ELF-1 (cell line): ENCODE data around the gene TRIM8.

ENCODE experiments used
- DNase-seq: peaks from one replicate; pipeline ENCODE4 v3.0.0-alpha.2; 2016; ENCODE audit warnings: low read depth, low spot score

TRIM8 gene

DNA sequence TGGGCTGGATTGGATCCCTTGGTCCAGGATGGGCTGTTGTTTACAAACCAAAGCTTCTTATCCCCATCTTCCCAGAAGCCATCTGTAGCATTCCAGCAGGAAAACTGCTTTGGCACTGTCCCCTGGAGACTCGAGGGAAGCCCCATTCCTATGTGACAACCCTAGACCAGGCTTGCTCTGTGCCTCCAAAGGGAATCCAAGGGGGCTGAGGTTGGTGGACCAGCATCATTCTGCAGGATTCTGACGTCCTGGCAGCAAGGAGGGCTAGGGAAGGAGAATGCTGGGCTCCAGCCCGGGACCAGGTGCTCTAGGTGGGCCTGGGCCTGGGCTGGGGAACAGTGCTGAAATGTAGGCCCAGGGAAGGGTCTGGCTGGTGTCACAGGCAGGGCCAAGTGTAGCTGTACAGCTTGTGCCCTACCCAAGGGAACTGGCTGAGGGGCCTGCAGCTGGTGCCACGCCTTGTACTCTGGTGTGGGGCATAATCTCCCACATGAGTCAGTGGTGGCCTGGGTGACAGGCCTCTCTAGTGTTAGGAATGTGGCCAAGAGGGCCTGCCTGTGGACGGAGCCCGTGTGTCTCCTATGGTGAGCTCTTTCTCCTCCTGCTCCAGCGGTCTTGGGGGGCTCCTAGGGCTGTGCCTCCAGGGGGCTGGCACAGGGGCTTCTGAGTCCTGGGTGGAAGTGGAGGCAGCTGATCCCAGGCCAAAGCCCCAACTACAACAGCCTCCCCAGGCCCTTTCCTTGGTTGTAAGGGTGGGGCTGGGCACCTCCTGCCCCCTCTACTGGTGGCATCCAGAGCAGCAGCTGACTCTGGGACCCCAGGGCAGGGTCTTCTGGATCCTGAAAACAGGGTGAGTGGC is 25.2 kb downstream of the TRIM8 start:
- peak; percentile 70 for DNase-seq

DNA sequence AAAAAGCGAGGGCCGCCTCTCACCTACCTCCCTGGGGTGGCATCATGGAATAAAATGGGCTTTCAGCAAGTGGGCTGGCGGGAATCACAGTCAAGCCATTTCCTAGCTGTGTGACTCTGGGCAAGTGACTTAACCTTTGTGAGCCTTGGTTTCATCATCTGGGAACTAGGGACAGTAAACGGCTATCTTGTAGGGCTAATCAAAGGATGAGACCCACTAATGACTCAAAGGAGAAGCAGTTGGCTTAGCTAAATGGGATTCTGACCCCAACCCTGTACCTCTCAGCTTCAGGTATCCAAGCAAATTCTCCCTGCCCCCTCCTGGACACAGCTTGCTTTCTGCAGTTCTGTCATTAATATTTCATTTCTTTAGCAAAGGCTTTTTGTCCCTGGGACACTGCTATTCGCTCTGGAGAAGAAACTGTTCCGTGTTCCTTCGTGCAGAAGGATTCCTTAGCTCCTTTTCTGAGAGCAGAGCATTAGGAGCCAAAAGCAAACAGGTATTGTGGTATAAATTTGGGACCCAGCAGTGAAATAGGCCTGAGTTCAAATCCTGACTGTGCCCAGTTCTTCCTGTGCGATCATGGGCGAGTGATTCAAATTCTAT is 25.9 kb downstream of the TRIM8 start:
- DNase-seq: no peak

DNA sequence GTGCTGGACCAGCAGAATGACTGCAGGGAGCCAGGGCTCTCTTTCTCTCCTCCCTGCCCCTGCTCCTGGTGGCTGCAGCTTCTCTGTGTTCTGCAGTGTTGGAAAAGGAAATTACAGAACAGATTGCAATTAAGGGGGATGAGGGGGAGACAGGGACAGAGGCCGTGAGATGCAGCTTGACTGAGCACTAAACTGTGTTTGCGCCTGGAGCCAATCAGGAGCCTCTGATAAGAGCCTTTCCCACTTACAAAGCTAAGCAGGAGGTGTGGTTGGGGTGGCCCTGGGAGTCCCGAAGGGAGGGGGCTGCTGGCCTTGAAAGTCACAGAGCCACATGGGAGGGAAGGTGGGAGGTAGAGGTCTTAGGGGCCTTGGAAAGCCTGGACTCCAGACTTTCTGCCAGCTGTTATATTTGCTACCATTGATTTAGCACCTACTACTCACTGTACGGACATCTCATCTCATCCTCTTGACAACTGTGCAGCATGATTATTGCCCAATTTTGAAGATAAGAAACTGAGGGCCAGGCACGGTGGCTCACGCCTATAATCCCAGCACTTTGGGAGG is 26.7 kb downstream of the TRIM8 start:
- no peak for DNase-seq

DNA sequence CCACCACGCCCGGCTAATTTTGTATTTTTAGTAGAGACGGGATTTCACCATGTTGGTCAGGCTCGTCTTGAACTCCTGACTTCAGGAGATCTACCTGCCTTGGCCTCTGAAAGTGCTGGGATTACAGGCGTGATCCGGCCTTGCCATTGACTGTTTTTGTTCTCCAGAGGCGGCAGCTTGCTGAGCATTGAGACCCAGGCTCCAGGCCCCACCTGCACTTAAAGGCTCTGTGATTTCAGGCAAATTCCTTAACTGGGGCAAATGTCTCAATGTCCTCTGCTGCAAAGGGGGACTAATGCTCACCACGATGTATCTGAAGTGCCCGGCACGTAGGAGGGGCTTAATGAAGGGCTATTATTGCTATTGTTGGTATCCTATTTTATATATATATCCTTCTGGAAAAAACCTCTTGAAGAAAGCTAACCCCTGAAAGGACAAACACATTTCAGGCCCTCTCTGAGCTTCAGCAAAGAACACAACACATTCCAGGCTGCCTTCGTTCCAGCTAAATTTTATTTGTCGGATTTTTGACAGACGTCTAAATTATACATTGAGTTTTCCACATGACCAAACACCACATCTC is 29.0 kb downstream of the TRIM8 start:
- no peak for DNase-seq

DNA sequence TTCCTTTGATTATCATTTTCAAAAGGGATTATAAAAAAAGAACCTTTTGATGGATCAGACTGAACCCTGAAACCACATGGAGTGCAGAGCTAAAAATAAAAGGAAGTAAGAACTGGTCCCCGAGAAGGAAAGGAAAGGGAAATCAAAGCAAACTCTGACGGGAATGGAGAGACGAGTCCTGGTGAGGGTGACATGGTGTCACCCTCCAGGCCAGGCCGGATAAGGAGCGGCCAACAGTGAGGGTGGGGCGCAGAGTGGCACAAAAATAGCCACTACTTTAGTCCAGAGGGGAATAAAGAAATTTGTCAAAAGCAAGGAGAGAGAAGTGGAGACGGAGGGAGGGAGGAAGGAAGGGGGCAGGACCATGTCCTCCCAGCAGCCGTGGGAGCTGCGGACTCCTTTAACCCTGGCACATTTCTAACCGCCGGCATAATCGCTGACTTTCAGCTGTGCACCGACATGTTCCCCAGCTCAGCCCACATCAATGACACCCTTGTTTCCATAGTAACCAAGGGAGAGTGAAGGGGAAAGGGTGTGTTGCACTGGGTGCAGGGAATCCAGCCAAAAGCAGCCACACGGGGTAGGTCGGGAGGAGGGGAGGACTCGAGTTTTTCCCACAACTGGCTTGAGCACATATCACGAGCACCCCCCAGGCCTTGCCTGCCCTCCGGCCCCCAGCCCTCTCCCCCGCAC is 29.7 kb downstream of the TRIM8 start:
- no peak for DNase-seq

DNA sequence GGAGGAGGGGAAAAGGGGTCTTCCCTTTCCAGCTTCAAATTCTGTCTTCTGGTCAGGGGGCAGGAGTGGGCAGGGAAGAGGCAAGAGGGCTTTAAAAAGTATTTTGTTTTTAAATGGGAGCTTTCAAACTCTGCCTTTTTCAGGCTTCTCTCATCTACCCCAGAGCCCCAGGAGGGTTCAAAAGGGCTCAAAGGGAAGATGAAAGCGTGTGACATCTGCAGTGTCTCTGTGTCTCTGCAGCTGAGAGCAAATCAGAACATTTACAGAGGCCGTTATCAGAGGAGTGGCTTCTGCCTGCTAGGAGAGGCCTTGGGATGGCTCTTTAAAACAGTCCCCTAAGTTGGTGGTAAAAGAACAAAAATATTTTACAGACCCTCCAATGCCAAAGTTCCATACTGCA is 30.3 kb downstream of the TRIM8 start:
- no peak for DNase-seq

DNA sequence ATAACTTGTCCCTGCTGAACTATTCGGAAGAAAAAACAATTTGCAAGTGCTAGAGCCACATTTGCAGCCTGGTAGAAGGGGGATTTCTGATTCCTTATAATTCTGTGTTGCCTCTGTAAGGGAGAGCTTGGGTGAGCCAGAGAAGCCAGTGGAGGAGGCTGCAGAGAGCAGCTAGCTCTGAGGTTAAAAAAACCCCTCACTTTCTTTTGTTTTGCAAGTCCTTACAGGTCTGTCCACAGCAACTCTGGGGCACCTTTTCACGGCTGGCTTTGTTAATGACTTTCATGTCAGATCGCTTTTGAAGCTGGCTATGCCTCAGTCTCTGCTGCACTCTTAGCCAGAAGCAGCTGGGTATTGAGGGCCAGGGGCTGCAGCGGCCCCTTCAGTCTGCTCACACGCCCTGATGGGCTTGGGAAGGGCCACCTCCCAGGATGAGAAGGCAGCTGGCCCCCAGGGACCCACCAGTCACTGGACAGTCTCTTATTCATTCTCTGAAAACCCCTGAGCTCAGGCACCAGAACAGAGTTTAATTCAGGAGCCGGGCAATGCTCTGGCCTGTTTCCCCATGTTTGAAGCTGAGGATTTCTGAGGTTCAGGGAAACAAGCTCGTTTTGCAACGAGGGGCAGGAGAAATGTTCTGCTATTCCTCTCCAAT is 30.9 kb downstream of the TRIM8 start:
- DNase-seq: no peak

DNA sequence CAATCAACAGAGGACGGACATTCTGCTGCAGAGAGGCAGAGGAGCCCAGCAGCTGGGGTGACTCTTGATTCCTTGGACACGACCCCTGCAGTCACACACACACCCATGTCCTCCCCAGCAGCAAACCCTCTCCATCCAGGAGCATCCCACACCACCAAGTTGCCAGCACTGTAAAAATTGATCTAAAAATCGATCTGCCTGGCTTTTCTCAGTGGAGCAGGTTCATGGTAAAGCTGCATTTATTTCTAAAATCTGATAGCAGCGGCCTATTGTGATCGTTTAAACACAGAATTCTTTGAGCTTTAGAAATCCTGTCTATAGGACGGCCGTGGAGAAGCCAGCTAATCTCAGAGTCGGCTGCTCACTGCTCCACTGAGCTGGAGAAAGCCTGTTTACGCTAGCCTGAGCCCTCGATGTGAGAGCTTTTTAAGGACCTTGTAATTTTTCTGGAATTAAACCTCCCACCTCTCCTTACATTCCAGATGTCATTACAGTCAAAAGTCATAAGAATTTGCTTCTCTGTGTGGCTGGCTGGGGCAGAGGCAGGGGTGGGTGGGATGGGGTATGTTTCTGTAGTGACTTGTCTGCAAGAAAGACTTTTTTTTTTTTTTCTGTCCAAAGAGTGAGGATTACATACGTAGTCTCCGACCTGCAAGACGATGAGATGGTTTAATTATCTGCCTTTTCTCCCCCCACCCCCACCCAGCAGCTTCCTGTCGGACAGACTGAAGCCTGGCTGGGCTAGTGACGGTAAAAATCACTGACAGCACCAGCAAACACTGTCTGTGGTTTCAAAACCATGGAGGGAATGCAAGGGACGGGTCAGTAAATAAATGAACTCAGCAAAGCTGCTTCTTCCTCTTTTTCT is 31.6 kb downstream of the TRIM8 start:
- DNase-seq: no peak

DNA sequence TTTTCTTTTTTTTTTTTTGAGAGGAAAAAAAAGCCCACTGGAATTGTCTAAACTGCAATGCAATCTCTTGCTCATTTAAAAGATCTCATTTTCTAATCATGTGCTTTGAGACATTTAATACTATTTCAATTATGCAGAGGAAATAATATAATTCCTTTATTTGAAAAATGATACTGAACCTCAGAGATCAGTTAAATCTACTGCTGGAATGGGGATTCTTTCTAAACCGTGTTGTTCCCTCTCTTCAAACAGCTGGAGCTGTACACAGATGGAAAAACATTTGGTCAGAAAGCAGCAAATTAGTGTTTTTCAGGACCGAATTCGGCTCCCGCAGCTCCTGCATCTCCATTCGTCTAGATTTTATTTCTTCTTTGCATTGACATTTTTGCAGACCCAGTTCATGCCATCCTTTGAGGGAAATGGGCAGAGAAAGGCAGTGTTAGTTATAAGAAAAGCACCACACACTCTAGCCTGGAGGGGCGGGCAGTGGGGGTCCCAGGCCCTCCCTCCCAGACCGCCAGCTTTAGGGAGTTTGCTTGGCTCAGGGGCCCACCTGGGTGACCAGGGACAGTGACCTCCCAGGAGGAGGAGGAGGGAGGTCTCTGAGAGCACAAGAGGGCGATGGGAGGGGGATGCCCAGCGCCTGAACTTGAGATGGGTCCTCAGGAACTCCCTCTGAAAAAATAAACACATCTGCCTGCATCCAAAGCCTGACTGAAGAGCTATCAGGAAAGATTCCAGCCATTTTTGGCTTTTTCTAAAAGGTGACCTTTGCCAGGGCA is 32.4 kb downstream of the TRIM8 start:
- no peak for DNase-seq

DNA sequence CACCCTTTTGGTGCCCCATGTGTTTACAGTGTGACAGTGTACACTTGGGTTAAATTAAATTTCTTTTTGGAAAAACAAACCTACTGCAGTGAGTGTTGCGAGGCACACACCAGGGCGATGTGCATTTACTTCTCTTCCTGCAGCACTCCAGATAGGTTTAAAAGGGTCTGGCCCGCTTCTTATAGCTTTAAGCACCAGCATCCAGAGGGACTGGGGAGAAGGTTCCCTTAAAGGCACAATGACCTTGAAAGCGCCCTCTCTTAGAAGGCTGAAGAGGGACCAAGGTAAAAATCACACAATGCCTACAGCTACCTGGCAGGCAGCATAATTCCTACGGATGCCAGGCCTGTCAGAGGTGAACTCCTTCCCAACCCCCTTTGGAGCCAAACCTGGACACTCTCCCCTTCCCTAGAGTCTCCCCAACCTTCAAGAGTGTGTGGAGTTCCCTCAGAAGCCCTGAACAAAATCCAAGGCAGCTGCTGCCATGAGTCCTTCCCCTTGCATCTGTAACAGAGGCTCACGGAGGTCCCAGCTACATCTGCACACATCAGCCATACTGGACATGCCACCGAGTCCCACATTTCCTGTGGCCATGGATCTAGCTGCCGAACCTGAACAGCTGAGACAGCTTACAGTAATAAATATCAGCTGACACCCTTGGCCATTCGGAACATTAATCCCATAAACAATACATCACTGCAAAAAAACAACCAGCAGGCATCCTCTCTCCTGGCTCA is 33.2 kb downstream of the TRIM8 start:
- no peak for DNase-seq

DNA sequence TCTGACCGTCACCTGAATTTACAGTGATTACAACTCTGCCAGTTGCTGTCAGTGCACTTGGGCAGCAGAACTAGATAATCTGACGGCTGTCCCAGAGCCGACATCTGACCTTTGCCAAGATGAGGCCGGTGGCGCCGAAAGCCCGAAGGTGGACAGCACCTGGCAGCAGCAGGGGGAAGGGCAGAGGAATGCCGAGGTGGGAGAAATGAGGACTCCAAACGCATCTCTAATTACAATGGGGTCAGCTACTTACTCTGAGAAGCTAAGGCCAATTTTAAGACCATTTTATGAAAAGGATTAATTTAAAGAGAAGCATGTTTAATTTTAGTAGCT is 33.8 kb downstream of the TRIM8 start:
- no peak for DNase-seq

DNA sequence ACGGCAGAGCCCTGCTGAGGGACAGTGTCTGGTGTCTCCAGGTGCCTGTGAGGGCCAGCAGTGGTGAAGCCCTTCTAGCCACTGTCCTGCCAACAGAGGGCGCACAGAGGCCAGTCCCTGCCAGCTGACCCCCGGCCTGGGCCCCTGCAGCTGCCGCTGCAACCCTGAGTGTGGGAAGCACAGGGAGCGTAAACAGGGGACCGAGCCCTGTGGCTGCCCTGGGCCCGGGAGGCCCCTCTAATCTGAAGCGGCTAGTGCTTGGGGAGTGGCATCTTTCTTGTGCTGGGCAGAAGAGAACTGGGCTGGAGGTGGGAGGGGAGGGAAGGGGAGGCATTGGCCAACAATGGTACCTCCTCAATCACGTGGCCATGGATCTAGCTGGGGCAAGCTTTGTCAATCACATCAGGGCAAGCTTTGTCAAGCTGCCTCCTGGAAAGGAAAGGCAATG is 34.6 kb downstream of the TRIM8 start:
- DNase-seq: peak; percentile 90

DNA sequence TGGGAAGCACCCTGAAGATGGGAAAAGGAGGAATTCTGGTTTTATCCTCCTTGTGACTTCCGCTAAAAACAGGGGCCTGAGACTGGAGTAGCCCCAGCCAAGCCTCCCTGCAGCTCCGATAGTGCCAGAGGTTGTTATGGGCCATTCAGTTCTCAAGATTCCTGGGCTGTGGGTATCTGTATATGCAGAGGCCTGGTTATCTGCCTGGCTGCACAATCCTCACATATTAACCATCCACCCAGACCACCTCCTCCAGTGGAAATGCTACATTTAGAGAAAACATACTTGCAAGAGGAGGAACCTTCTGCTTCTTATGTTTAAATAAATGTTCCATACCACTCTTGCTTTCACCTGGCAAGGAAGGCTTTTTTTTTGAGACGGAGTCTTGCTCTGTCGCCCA is 35.3 kb downstream of the TRIM8 start:
- DNase-seq: no peak

DNA sequence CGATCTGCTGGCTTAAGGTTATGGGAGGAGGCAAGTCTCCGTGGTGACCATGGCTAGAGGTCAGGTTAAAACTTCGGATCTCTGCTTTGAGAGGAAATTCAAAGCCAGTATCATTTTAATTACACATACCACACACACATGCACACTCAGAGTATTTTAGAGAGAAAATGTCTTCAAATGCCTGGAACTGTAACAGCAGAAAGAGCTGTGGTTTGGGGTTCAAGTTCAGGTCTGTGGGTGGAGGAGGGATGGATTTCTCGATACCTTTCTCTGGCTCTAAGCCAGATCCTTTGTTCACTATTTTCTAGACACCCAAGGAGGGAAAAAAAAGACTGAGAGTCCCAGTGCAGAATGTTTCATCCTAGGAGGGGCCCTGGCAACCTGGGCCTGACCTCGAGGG is 37.4 kb downstream of the TRIM8 start:
- DNase-seq: no peak

DNA sequence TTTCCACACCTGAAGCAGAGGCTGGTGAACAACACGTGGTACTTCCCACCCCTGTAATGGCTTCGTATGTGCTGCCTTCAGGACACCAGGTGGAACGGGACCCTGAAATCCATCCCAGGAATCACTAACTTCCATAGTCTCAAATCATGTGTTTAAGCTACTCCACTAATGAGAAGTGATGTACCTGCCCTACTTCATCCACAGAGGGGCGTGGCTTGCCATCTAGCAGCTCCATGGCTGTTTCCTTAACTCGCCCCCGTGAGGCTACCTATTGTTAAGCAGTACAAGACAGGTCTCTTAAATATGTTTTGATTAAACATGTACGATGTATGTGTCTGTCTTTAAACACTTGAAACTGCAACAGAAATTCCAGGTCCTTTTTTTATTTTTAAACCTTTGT is 38.1 kb downstream of the TRIM8 start:
- DNase-seq: no peak

DNA sequence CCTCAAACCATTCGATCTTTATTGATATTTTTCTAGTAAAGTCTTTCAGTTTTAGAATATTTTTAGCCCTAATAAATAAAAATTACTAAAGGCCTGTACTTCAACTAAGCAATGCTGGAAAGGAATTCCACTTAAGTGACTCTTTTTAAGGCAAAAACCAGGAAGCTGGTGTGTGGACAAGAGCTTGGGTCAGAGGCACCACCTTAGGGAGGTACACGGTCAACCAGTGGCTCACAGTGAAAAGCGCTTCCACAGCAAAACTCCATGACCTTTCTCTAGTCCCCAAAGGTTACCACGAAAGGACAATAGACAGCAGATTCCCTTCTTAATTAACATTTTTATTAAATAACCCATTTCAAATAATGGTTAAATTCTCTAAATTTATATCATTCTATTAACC is 38.7 kb downstream of the TRIM8 start:
- DNase-seq: no peak

DNA sequence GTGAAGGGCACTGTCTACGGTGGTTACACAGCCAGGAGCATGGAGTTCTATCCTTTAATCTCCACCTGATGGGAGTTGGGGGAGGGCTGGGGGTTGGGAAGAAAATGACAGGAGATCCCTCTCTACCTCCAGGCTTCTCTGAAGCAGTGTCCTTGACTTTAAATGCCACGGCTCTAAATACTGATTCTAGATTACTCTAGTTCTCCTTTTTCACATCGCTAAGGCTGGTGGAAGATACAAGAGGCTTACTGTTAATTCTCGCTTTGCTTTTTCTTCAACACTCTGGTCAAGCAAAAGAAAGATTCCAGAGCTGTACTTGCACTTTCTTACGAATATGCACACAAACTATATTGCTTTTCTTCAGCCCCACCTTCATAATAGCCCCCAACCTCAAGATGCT is 39.5 kb downstream of the TRIM8 start:
- DNase-seq: no peak

DNA sequence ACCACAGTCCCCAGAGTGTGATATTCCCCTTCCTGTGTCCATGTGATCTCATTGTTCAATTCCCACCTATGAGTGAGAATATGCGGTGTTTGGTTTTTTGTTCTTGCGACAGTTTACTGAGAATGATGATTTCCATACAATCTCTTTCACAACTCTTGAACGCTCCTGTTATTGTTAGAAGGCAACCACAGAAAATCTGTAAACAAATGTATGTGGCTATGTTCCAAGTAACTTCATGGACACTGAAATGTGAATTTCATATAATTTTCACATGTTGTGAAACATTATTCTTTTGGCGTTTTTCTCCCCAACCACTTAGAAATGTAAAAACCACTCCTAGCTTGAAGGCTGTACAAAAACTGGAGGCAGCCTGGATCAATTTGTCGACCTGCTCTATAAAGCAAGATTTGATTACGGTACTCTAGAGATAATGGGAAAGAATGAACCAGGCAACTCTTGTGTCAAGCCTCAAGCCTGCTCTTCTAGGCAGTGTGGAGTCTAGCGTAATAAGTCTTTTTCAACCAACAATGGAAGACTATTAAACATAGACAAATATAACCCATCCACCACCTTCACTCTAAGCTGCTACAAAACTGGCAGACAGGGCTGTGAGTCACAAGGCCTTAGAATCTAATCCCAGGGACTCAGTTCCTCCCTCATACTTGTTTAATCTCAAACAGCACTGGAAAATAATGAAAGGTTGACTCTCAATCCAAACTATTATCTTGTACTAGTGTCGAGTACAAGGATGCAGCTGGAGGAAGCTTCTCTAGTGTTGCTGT is 47.2 kb downstream of the TRIM8 start:
- DNase-seq: no peak
